Mesendoderm (in vitro differentiated cells): ENCODE data around the gene ACOT11.

ENCODE experiments used
- DNase-seq: peaks from one replicate; pipeline ENCODE4 v3.0.0; 2013
- H2AK5ac ChIP-seq: 2 replicates; pipeline ENCODE4 v1.6.1; 2013; ENCODE audit warnings: low read length, inconsistent platforms
- H2BK120ac ChIP-seq: 2 replicates; pipeline ENCODE4 v1.6.1; 2013; ENCODE audit warnings: low read depth, mild to moderate bottlenecking, low read length, moderate library complexity, mixed read lengths
- H2BK15ac ChIP-seq: replicated peaks from 2 replicates; pipeline ENCODE4 v1.6.1; 2013; ENCODE audit warnings: low read depth, mild to moderate bottlenecking, moderate library complexity
- H2BK5ac ChIP-seq: 2 replicates; pipeline ENCODE4 v1.6.1; 2013; ENCODE audit warnings: low read length, inconsistent platforms
- H3K18ac ChIP-seq: 2 replicates; pipeline ENCODE4 v1.6.1; 2013; ENCODE audit warnings: mild to moderate bottlenecking, low read length, mixed read lengths
- H3K23ac ChIP-seq: one replicate; pipeline ENCODE4 v1.6.1; 2013; ENCODE audit warnings: low read length
- H3K27ac ChIP-seq: 2 replicates; pipeline ENCODE4 v1.5.1; 2013; ENCODE audit warnings: low read depth, mild to moderate bottlenecking, inconsistent platforms, low read length, moderate library complexity
- H3K27me3 ChIP-seq: 2 replicates; pipeline ENCODE4 v1.6.1; 2013; ENCODE audit warnings: low read length, control low read depth, mild to moderate bottlenecking, inconsistent platforms; ENCODE audit not compliant: insufficient read depth, poor library complexity
- H3K36me3 ChIP-seq: 2 replicates; pipeline ENCODE4 v1.6.1; 2013; ENCODE audit warnings: low read length, inconsistent platforms; ENCODE audit not compliant: control insufficient read depth, insufficient read depth
- H3K4ac ChIP-seq: one replicate; pipeline ENCODE4 v1.6.1; 2013; ENCODE audit warnings: low read depth, mild to moderate bottlenecking, low read length, moderate library complexity
- H3K4me1 ChIP-seq: 2 replicates; pipeline ENCODE4 v1.6.1; 2013; ENCODE audit warnings: low read depth, low read length, inconsistent platforms; ENCODE audit not compliant: control insufficient read depth
- H3K4me2 ChIP-seq: 2 replicates; pipeline ENCODE4 v1.6.1; 2013; ENCODE audit warnings: low read length
- H3K4me3 ChIP-seq: 2 replicates; pipeline ENCODE4 v1.5.1; 2013; ENCODE audit warnings: mild to moderate bottlenecking, low read length
- H3K56ac ChIP-seq: one replicate; pipeline ENCODE4 v1.6.1; 2013; ENCODE audit warnings: low read length
- H3K79me1 ChIP-seq: 2 replicates; pipeline ENCODE4 v1.6.1; 2013; ENCODE audit warnings: low read length, inconsistent platforms
- H3K79me2 ChIP-seq: 2 replicates; pipeline ENCODE4 v1.6.1; 2013; ENCODE audit warnings: mild to moderate bottlenecking, low read length; ENCODE audit not compliant: control insufficient read depth, insufficient read depth
- H3K9ac ChIP-seq: 2 replicates; pipeline ENCODE4 v1.6.1; 2013; ENCODE audit warnings: low read length, inconsistent platforms
- H4K5ac ChIP-seq: one replicate; pipeline ENCODE4 v1.6.1; 2013; ENCODE audit warnings: low read length
- H4K8ac ChIP-seq: one replicate; pipeline ENCODE4 v1.6.1; 2013; ENCODE audit warnings: low read depth, mild to moderate bottlenecking, control low read depth, low read length, moderate library complexity
- WGBS: extraction: QIAGEN DNeasy Blood & Tissue Kit; methylation state at CpG from one replicate; pipeline ENCODE4 v1.1.7; 2013; ENCODE audit warnings: low lambda C conversion rate, missing lambda C conversion rate; ENCODE audit not compliant: insufficient coverage; ENCODE audit errors: extremely low coverage; 5-methylcytosine and 5-hydroxymethylcytosine counted together

Gene ACOT11

DNA sequence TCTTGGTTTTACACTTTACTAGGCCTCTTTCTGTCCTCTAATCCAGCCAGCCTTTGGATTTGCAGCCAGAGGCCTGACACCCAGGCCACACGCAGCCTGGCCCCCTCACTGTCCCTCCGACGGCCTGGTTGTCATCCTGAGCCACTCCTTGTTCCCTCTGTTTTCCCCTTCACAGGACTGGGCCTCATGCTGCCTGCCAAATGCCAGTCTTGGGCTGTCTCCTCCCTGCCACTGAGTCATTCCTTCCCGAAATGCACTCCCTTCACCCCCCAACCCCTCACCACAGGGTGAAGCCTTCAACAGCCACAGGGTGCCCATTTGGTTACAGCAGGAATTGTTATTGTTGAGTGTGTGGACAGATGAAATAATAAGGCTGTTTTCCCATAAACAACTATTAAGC, 21.3 kb downstream of the ACOT11 start:
- no peaks in the 10 kb centered on the region for H3K79me2 ChIP-seq
- no peak overlapping the region for H2BK120ac ChIP-seq
- H4K5ac ChIP-seq, result no peak overlapping the region
- no peak for DNase-seq
- H3K79me1 ChIP-seq, result no peaks in the 10 kb centered on the region
- no peak overlapping the region for H3K18ac ChIP-seq
- no peak overlapping the region for H2BK5ac ChIP-seq
- H3K23ac ChIP-seq, result no peak overlapping the region
- no peak overlapping the region for H3K27ac ChIP-seq
- H3K56ac ChIP-seq, result no peak overlapping the region
- no peak overlapping the region for H3K4me3 ChIP-seq
- H3K27me3 ChIP-seq, result no peaks in the 10 kb centered on the region
- H4K8ac ChIP-seq, result no peak overlapping the region
- no peaks in the 10 kb centered on the region for H3K36me3 ChIP-seq
- no peak overlapping the region for H3K4ac ChIP-seq
- no peak overlapping the region for H2AK5ac ChIP-seq
- no CpG with 5 or more reads among the region's 4 CpGs for WGBS
- no peak overlapping the region for H3K4me2 ChIP-seq
- H3K9ac ChIP-seq, result no peak overlapping the region
- no peak overlapping the region for H2BK15ac ChIP-seq
- H3K4me1 ChIP-seq, result peaks cover 16% of the 10 kb centered on the region

GRCh38 chr1:54570161-54570560, 22.1 kb downstream of the ACOT11 start:
- no CpG with 5 or more reads among the region's 5 CpGs for WGBS
- Histone ChIP-seq H3K27me3 (no peaks in the 10 kb centered on the region), H3K4ac (no peak overlapping the region), H3K18ac (no peak overlapping the region), H3K4me1 (peaks cover 14% of the 10 kb centered on the region), H3K4me3 (no peak overlapping the region), H3K79me2 (no peaks in the 10 kb centered on the region), H2BK15ac (no peak overlapping the region), H2AK5ac (no peak overlapping the region), H3K4me2 (no peak overlapping the region), H3K36me3 (no peaks in the 10 kb centered on the region), H4K8ac (no peak overlapping the region), H2BK120ac (no peak overlapping the region), H3K79me1 (no peaks in the 10 kb centered on the region), H4K5ac (no peak overlapping the region), H3K27ac (no peak overlapping the region), H3K23ac (no peak overlapping the region), H2BK5ac (no peak overlapping the region), H3K9ac (no peak overlapping the region), H3K56ac (no peak overlapping the region)
- no peak for DNase-seq

- peak overlapping the region; percentile 39 for H2AK5ac ChIP-seq
- no peak overlapping the region for H3K4me3 ChIP-seq
- no peaks in the 10 kb centered on the region for H3K36me3 ChIP-seq
- H3K9ac ChIP-seq, result peak overlapping the region; percentile 21
- H3K79me1 ChIP-seq, result no peaks in the 10 kb centered on the region
- no peak overlapping the region for H4K5ac ChIP-seq
- no peak overlapping the region for H3K4me2 ChIP-seq
- peaks cover 13% of the 10 kb centered on the region for H3K4me1 ChIP-seq
- no peak for DNase-seq
- H2BK120ac ChIP-seq, result no peak overlapping the region
- H3K4ac ChIP-seq, result no peak overlapping the region
- H3K23ac ChIP-seq, result no peak overlapping the region
- H2BK5ac ChIP-seq, result peak overlapping the region; percentile 41
- peak overlapping the region; percentile 81 for H3K27ac ChIP-seq
- no CpG with 5 or more reads among the region's 3 CpGs for WGBS
- H3K27me3 ChIP-seq, result no peaks in the 10 kb centered on the region
- no peaks in the 10 kb centered on the region for H3K79me2 ChIP-seq
- peak overlapping the region; percentile 58 for H3K56ac ChIP-seq
- no peak overlapping the region for H2BK15ac ChIP-seq
- H4K8ac ChIP-seq, result no peak overlapping the region
- peak overlapping the region; percentile 46 for H3K18ac ChIP-seq
These were observed 23.3 kb downstream of the ACOT11 start for GRCh38 chr1:54571326-54571725.

DNA sequence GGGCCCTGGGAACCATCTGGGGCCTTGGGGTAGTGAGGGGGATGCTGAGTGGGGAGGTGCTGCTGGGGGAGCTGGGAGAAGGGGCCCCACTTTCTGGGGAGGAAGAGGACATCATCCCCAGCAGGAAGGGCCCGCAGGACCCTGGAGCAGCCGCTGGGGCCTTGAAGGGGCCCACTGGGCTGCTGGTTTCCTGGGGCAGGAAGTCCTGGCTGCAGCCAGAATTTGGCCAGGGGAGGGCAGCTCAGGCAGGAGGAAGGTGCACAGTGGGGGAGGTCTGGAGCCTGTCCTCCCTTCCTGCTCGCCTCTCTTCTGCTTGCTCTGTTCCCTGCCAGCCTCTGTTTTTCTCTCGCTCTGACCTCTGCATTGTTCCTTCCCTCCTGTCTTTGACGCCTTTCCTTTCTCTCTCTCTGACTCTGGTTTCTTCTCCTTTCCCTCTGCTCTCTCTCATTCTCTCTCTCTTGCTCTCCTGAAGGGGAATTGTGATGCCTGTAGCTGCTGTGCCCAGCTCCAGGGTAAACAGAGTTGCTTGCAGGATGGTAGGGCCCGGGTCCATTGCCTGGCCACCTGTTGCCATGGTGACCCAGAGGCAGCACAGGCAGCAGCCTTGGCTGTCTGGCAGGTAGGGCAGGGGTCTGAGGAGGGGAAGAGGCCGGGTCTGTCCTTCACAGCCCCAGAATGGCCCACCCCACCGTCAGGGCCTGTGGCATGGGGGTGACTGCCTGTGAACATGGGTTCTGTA, 23.9 kb downstream of the ACOT11 start:
- Histone ChIP-seq H3K27me3 (no peaks in the 10 kb centered on the region), H3K79me2 (no peaks in the 10 kb centered on the region), H3K27ac (peak overlapping the region; percentile 81), H3K56ac (peak overlapping the region; percentile 68), H4K5ac (no peak overlapping the region), H2BK5ac (peak overlapping the region; percentile 41), H3K18ac (peak overlapping the region; percentile 46), H3K36me3 (no peaks in the 10 kb centered on the region), H3K79me1 (no peaks in the 10 kb centered on the region), H4K8ac (no peak overlapping the region), H3K4me3 (no peak overlapping the region), H3K23ac (no peak overlapping the region), H3K9ac (peak overlapping the region; percentile 24), H2BK120ac (no peak overlapping the region), H3K4me1 (peaks cover 13% of the 10 kb centered on the region), H2BK15ac (no peak overlapping the region), H2AK5ac (no peak overlapping the region), H3K4me2 (no peak overlapping the region), H3K4ac (no peak overlapping the region)
- WGBS, result no CpG with 5 or more reads among the region's 8 CpGs
- peak; percentile 84 for DNase-seq

- H3K56ac ChIP-seq, result peak overlapping the region; percentile 68
- WGBS, result no CpG with 5 or more reads among the region's 3 CpGs
- H3K27ac ChIP-seq, result peak overlapping the region; percentile 42
These were observed 24.5 kb downstream of the ACOT11 start for GRCh38 chr1:54572542-54572850.

More at GRCh38 chr1:54572542-54572850, 24.5 kb downstream of the ACOT11 start:
- H3K18ac ChIP-seq, result peak overlapping the region; percentile 2
- no peak overlapping the region for H3K9ac ChIP-seq
- no peak overlapping the region for H2AK5ac ChIP-seq
- H3K36me3 ChIP-seq, result no peaks in the 10 kb centered on the region
- no peak overlapping the region for H2BK5ac ChIP-seq
- H3K79me1 ChIP-seq, result no peaks in the 10 kb centered on the region
- no peak overlapping the region for H2BK120ac ChIP-seq
- no peak overlapping the region for H2BK15ac ChIP-seq
- no peaks in the 10 kb centered on the region for H3K79me2 ChIP-seq
- peaks cover 13% of the 10 kb centered on the region for H3K4me1 ChIP-seq
- no peak overlapping the region for H4K8ac ChIP-seq
- H3K4me2 ChIP-seq, result no peak overlapping the region
- no peak overlapping the region for H3K23ac ChIP-seq
- H3K4ac ChIP-seq, result no peak overlapping the region
- H3K27me3 ChIP-seq, result no peaks in the 10 kb centered on the region
- no peak overlapping the region for H3K4me3 ChIP-seq
- DNase-seq, result no peak
- H4K5ac ChIP-seq, result no peak overlapping the region
